ENCODE results near the gene LINC00632. TPM values are rescaled to one million over a fixed set of nuclear protein-coding genes. Genes with fewer than 3 reads are reported as not detected.
"Not testable (repeated sequence)": the region's sequence is repeated elsewhere in the genome, so short reads cannot be mapped to it uniquely, and the experiment has no call there.

LINC00632 gene
- total RNA-seq = 1 to 10 TPM; 1.2 to 7.3 (median 1.7) TPM
- 0.61 TPM for total RNA-seq (2013)
- total RNA-seq = 0 to 7.3 (median 0.88) reads per million in 29 experiments

DNA sequence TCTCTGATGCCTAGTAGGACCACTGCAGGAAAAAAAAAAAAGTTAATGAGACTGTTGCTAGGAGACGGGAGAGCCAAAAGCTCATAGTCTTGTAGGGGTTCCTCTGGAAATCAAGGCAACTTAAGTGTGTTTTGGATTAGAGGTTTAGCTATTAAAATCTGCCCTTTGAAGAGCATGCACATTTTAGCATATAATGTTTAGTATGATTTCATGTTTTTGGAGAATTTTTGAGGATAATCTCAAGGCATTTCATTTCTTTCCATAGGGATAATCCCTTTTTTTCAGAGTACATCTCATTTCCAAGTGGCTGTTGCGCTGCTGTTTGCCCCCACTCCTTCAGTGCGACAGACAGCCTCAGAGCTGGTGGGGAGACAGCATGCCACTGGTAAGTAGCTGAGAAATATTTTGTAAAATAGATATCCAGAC, at the start of gene LINC00632:
TSS of gene LINC00632 (plus strand) at position 339 of the 426 bp plus-strand sequence.
- Histone ChIP-seq H3K36me3 (ENCODE audit: control insufficient read depth in 2 of 2, extremely low read depth in 1 of 2, insufficient read depth in 1 of 2, low read length in 1 of 2) (no peaks in the 10 kb centered on the region), H3K4me3 (ENCODE audit: control insufficient read depth in 1 of 2, extremely low read depth in 1 of 2, low read length in 1 of 2) (no peak within 1 kb of the TSS), H3K27me3 (replicated peaks in 1 of 2; ENCODE audit: control insufficient read depth in 2 of 2, extremely low read depth in 1 of 2, insufficient read depth in 2 of 2, low read length in 1 of 2) (peaks cover 0 to 2% of the 10 kb centered on the region in 2 experiments), H3K9me3 (no peaks in the 10 kb centered on the region), H3K27ac (ENCODE audit: low read length) (no peak within 1 kb of the TSS), H3K4me1 (ENCODE audit: control insufficient read depth in 1 of 2, extremely low read depth in 1 of 2, insufficient read depth in 2 of 2, low read length in 2 of 2) (no peaks in the 10 kb centered on the region)
- Mint-ChIP-seq H3K27me3 (peaks cover 5 to 11% of the 10 kb centered on the region in 2 donors), H3K27ac (no peak within 1 kb of the TSS), H3K36me3 (no peaks in the 10 kb centered on the region), H3K9me3 (no peaks in the 10 kb centered on the region), H3K4me3 (no peak within 1 kb of the TSS), H3K4me1 (peaks cover 0 to 6% (median 4%) of the 10 kb centered on the region in 3 donors)
- ChIA-PET POLR2A (interaction anchor here in 1 of 2 donors (0.8 kb wide), 1 partner anchor 21 kb away, joined by 3 read pairs; no protein-coding TSS in a partner anchor), CTCF (no interaction called here)
- DNase-seq = no peak
- ATAC-seq (replicated peaks in 1 of 4) = no peak
- WGBS (ENCODE audit: insufficient coverage) = no CpG with 5 or more reads among the region's 3 CpGs

- H3K4me1 Mint-ChIP-seq = peaks cover 0 to 2% (median 0%) of the 10 kb centered on the region in 3 donors
- Histone ChIP-seq H3K4me3 (ENCODE audit: control insufficient read depth in 1 of 2, extremely low read depth in 1 of 2, low read length in 1 of 2) (no peak overlapping the region), H3K27ac (ENCODE audit: low read length) (no peak overlapping the region), H3K9me3 (no peaks in the 10 kb centered on the region), H3K36me3 (ENCODE audit: control insufficient read depth in 2 of 2, extremely low read depth in 1 of 2, insufficient read depth in 1 of 2, low read length in 1 of 2) (no peaks in the 10 kb centered on the region), H3K4me1 (ENCODE audit: control insufficient read depth in 1 of 2, extremely low read depth in 1 of 2, insufficient read depth in 2 of 2, low read length in 2 of 2) (no peaks in the 10 kb centered on the region), H3K27me3 (replicated peaks in 1 of 2; ENCODE audit: control insufficient read depth in 2 of 2, extremely low read depth in 1 of 2, insufficient read depth in 2 of 2, low read length in 1 of 2) (no peaks in the 10 kb centered on the region)
- POLR2A ChIA-PET = no interaction called here
- no peak for DNase-seq
- peaks cover 0 to 21% of the 10 kb centered on the region in 2 donors for H3K27me3 Mint-ChIP-seq
- H3K36me3 Mint-ChIP-seq = no peaks in the 10 kb centered on the region
- 20% methylated on average over 1 of the region's 4 CpGs for WGBS (ENCODE audit: insufficient coverage)
- no peak for ATAC-seq (replicated peaks in 1 of 4)
- no peaks in the 10 kb centered on the region for H3K9me3 Mint-ChIP-seq
- H3K4me3 Mint-ChIP-seq = no peak overlapping the region
- no peak overlapping the region for H3K27ac Mint-ChIP-seq
- CTCF ChIA-PET = interaction anchor here in 1 of 2 donors (0.6 kb wide), 1 partner anchor 174 kb away, joined by 6 read pairs; no protein-coding TSS in a partner anchor
Observed at GRCh38 chrX:140661643-140662042, 47.9 kb upstream of the LINC00632 start.

DNA sequence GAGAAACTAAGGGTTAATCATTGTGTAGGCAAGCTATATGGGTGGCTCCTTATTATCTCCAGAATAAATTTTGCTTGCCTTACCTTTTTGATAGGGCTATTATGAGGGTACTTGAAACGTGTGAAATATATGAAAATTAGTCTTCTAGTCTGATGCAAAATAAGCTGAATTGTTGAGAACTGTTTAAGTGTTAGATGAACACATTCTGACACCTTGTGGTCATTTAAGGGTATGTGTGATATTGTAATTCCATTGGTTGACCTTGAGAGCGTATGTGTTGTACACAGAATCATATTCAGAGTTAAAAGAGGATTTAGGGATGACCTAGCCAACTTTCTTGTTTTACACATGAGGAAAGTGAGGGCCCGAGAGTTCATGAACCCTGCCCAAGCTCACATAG, 44.6 kb upstream of the LINC00632 start:
- Mint-ChIP-seq H3K36me3 (no peaks in the 10 kb centered on the region), H3K4me1 (no peaks in the 10 kb centered on the region), H3K4me3 (no peak overlapping the region), H3K27ac (no peak overlapping the region), H3K27me3 (peaks cover 0 to 18% of the 10 kb centered on the region in 2 donors), H3K9me3 (no peaks in the 10 kb centered on the region)
- CTCF ChIA-PET = no interaction called here
- POLR2A ChIA-PET = no interaction called here
- DNase-seq (no peak), ATAC-seq (replicated peaks in 1 of 4) (no peak)
- WGBS (ENCODE audit: insufficient coverage) = no CpG with 5 or more reads among the region's 3 CpGs
- H3K27ac ChIP-seq (ENCODE audit: low read length) = no peak overlapping the region
- no peaks in the 10 kb centered on the region for H3K36me3 ChIP-seq (ENCODE audit: control insufficient read depth in 2 of 2, extremely low read depth in 1 of 2, insufficient read depth in 1 of 2, low read length in 1 of 2)
- H3K9me3 ChIP-seq = no peaks in the 10 kb centered on the region
- H3K4me3 ChIP-seq (ENCODE audit: control insufficient read depth in 1 of 2, extremely low read depth in 1 of 2, low read length in 1 of 2) = no peak overlapping the region
- no peaks in the 10 kb centered on the region for H3K27me3 ChIP-seq (replicated peaks in 1 of 2; ENCODE audit: control insufficient read depth in 2 of 2, extremely low read depth in 1 of 2, insufficient read depth in 2 of 2, low read length in 1 of 2)
- no peaks in the 10 kb centered on the region for H3K4me1 ChIP-seq (ENCODE audit: control insufficient read depth in 1 of 2, extremely low read depth in 1 of 2, insufficient read depth in 2 of 2, low read length in 2 of 2)

GRCh38 chrX:140672840-140673731, 36.5 kb upstream of the LINC00632 start:
- WGBS (ENCODE audit: insufficient coverage) = no CpG with 5 or more reads among the region's 10 CpGs
- ChIA-PET CTCF (interaction anchor here in 1 of 2 donors (0.7 kb wide), 1 partner anchor 955 kb away, joined by 3 read pairs; no protein-coding TSS in a partner anchor), POLR2A (no interaction called here)
- no peaks in the 10 kb centered on the region for H3K9me3 ChIP-seq
- no peak overlapping the region for H3K27ac Mint-ChIP-seq
- no peak for DNase-seq
- ATAC-seq (replicated peaks in 1 of 4) = no peak
- peaks cover 0 to 15% of the 10 kb centered on the region in 2 donors for H3K27me3 Mint-ChIP-seq
- H3K4me1 Mint-ChIP-seq = no peaks in the 10 kb centered on the region
- H3K27ac ChIP-seq (ENCODE audit: low read length) = no peak overlapping the region
- no peaks in the 10 kb centered on the region for H3K27me3 ChIP-seq (replicated peaks in 1 of 2; ENCODE audit: control insufficient read depth in 2 of 2, extremely low read depth in 1 of 2, insufficient read depth in 2 of 2, low read length in 1 of 2)
- no peaks in the 10 kb centered on the region for H3K9me3 Mint-ChIP-seq
- no peak overlapping the region for H3K4me3 ChIP-seq (ENCODE audit: control insufficient read depth in 1 of 2, extremely low read depth in 1 of 2, low read length in 1 of 2)
- H3K4me1 ChIP-seq (ENCODE audit: control insufficient read depth in 1 of 2, extremely low read depth in 1 of 2, insufficient read depth in 2 of 2, low read length in 2 of 2) = no peaks in the 10 kb centered on the region
- no peaks in the 10 kb centered on the region for H3K36me3 Mint-ChIP-seq
- H3K36me3 ChIP-seq (ENCODE audit: control insufficient read depth in 2 of 2, extremely low read depth in 1 of 2, insufficient read depth in 1 of 2, low read length in 1 of 2) = no peaks in the 10 kb centered on the region
- no peak overlapping the region for H3K4me3 Mint-ChIP-seq

DNA sequence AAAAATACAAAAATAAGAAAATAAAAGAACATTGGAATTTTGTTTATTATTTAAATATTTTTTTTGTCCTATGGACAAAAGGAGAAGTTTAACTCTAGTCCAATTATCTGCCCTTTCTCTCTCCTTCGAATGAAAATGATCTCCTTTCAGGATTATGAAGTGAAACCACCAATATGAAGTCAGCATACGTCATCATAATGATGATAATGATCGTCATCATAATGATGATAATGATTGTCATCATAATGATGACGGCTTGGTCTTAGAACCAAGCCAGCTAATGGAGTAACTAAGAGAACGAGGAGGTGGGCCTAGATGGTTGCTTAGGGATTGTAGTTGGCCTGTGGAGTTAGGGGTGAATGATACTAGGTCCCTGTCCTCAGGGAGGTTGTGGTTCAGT, 21.9 kb upstream of the LINC00632 start:
- ChIA-PET CTCF (no interaction called here), POLR2A (no interaction called here)
- no peaks in the 10 kb centered on the region for H3K4me1 ChIP-seq (ENCODE audit: control insufficient read depth in 1 of 2, extremely low read depth in 1 of 2, insufficient read depth in 2 of 2, low read length in 2 of 2)
- Mint-ChIP-seq H3K27ac (no peak overlapping the region), H3K9me3 (peaks cover 0 to 7% (median 0%) of the 10 kb centered on the region in 3 donors), H3K36me3 (no peaks in the 10 kb centered on the region), H3K4me3 (no peak overlapping the region), H3K27me3 (peaks cover 0 to 8% of the 10 kb centered on the region in 2 donors), H3K4me1 (no peaks in the 10 kb centered on the region)
- DNase-seq (no peak), ATAC-seq (replicated peaks in 1 of 4) (no peak)
- no peaks in the 10 kb centered on the region for H3K27me3 ChIP-seq (replicated peaks in 1 of 2; ENCODE audit: control insufficient read depth in 2 of 2, extremely low read depth in 1 of 2, insufficient read depth in 2 of 2, low read length in 1 of 2)
- H3K9me3 ChIP-seq = no peaks in the 10 kb centered on the region
- no peaks in the 10 kb centered on the region for H3K36me3 ChIP-seq (ENCODE audit: control insufficient read depth in 2 of 2, extremely low read depth in 1 of 2, insufficient read depth in 1 of 2, low read length in 1 of 2)
- H3K4me3 ChIP-seq (ENCODE audit: control insufficient read depth in 1 of 2, extremely low read depth in 1 of 2, low read length in 1 of 2) = no peak overlapping the region
- no peak overlapping the region for H3K27ac ChIP-seq (ENCODE audit: low read length)
- no CpG with 5 or more reads among the region's 5 CpGs for WGBS (ENCODE audit: insufficient coverage)

DNA sequence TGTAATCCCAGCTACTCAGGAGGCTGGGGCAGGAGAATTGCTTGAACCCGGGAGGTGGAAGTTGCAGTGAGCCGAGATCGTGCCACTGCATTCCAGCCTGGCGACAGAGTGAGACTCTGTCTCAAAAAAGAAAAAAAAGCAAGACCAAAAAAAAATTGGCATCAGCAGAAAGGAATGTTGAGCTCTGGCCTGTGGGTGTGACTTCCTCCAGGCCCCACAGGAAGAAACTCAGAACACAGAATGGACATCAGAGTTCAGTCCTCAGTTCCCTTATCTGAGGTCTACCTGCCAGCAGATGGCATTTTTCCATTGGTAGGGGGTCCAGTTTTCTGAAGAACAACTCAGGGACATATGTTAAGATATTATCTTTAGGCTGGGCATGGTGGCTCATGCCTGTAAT, 18.0 kb upstream of the LINC00632 start:
- 96% methylated on average over 4 of the region's 4 CpGs for WGBS (ENCODE audit: insufficient coverage)
- H3K36me3 ChIP-seq (ENCODE audit: control insufficient read depth in 2 of 2, extremely low read depth in 1 of 2, insufficient read depth in 1 of 2, low read length in 1 of 2); H3K27ac Mint-ChIP-seq; H3K9me3 Mint-ChIP-seq; H3K4me1 Mint-ChIP-seq; H3K4me3 ChIP-seq (ENCODE audit: control insufficient read depth in 1 of 2, extremely low read depth in 1 of 2, low read length in 1 of 2); H3K4me1 ChIP-seq (ENCODE audit: control insufficient read depth in 1 of 2, extremely low read depth in 1 of 2, insufficient read depth in 2 of 2, low read length in 2 of 2); DNase-seq; H3K4me3 Mint-ChIP-seq; H3K36me3 Mint-ChIP-seq; ATAC-seq (replicated peaks in 1 of 4); H3K27me3 ChIP-seq (replicated peaks in 1 of 2; ENCODE audit: control insufficient read depth in 2 of 2, extremely low read depth in 1 of 2, insufficient read depth in 2 of 2, low read length in 1 of 2); H3K9me3 ChIP-seq; H3K27ac ChIP-seq (ENCODE audit: low read length); CTCF ChIA-PET: not testable (repeated sequence)
- POLR2A ChIA-PET = interaction anchor here in 1 of 2 donors (0.6 kb wide), 1 partner anchor 30 kb away, joined by 4 read pairs; no protein-coding TSS in a partner anchor
- peaks cover 0 to 15% of the 10 kb centered on the region in 2 donors for H3K27me3 Mint-ChIP-seq
